ENCODE data around the gene FCN2.

Gene FCN2

GRCh38 chr9:134885001-134885678 is 4.5 kb downstream of the FCN2 start:
- no peaks in the 10 kb centered on the region for H3K9me3 ChIP-seq (ENCODE audit: control insufficient read depth, insufficient read depth, low read length)

GRCh38 chr9:134885679-134886412 is 5.2 kb downstream of the FCN2 start:
- no peak overlapping the region for H3K9ac ChIP-seq (ENCODE audit: low read depth, low read length)
- H3K36me3 ChIP-seq (ENCODE audit: insufficient read depth, low read length), result no peaks in the 10 kb centered on the region
- no peaks in the 10 kb centered on the region for H3K9me3 ChIP-seq (ENCODE audit: control insufficient read depth, insufficient read depth, low read length)
- H3K4me1 ChIP-seq (ENCODE audit: insufficient read depth, low read length), result no peaks in the 10 kb centered on the region

More at GRCh38 chr9:134885001-134885678, 4.5 kb downstream of the FCN2 start:
- Histone ChIP-seq H3K9ac (ENCODE audit: low read depth, low read length) (no peak overlapping the region), H3K36me3 (ENCODE audit: insufficient read depth, low read length) (no peaks in the 10 kb centered on the region), H3K4me1 (ENCODE audit: insufficient read depth, low read length) (no peaks in the 10 kb centered on the region)

- no peaks in the 10 kb centered on the region for H3K36me3 ChIP-seq (ENCODE audit: insufficient read depth, low read length)
- H3K9ac ChIP-seq (ENCODE audit: low read depth, low read length), result no peak overlapping the region
- no peaks in the 10 kb centered on the region for H3K4me1 ChIP-seq (ENCODE audit: insufficient read depth, low read length)
- H3K9me3 ChIP-seq (ENCODE audit: control insufficient read depth, insufficient read depth, low read length), result no peaks in the 10 kb centered on the region
Measured at GRCh38 chr9:134886413-134886913, 5.9 kb downstream of the FCN2 start.

GRCh38 chr9:134887219-134887618 is 6.6 kb downstream of the FCN2 start:
- Histone ChIP-seq H3K9me3 (ENCODE audit: control insufficient read depth, insufficient read depth, low read length) (no peaks in the 10 kb centered on the region), H3K36me3 (ENCODE audit: insufficient read depth, low read length) (no peaks in the 10 kb centered on the region), H3K4me1 (ENCODE audit: insufficient read depth, low read length) (no peaks in the 10 kb centered on the region), H3K9ac (ENCODE audit: low read depth, low read length) (no peak overlapping the region)

GRCh38 chr9:134887686-134888602 is 7.3 kb downstream of the FCN2 start:
- Histone ChIP-seq H3K4me1 (ENCODE audit: insufficient read depth, low read length) (no peaks in the 10 kb centered on the region), H3K36me3 (ENCODE audit: insufficient read depth, low read length) (no peaks in the 10 kb centered on the region), H3K9me3 (ENCODE audit: control insufficient read depth, insufficient read depth, low read length) (no peaks in the 10 kb centered on the region), H3K9ac (ENCODE audit: low read depth, low read length) (no peak overlapping the region)

GRCh38 chr9:134888603-134889190 is 8.1 kb downstream of the FCN2 start:
- H3K4me1 ChIP-seq (ENCODE audit: insufficient read depth, low read length), result no peaks in the 10 kb centered on the region
- no peak overlapping the region for H3K9ac ChIP-seq (ENCODE audit: low read depth, low read length)
- no peaks in the 10 kb centered on the region for H3K36me3 ChIP-seq (ENCODE audit: insufficient read depth, low read length)

GRCh38 chr9:134889386-134890154 is 9.0 kb downstream of the FCN2 start:
- no peaks in the 10 kb centered on the region for H3K4me1 ChIP-seq (ENCODE audit: insufficient read depth, low read length)
- H3K9me3 ChIP-seq (ENCODE audit: control insufficient read depth, insufficient read depth, low read length), result no peaks in the 10 kb centered on the region
- no peaks in the 10 kb centered on the region for H3K36me3 ChIP-seq (ENCODE audit: insufficient read depth, low read length)
- H3K9ac ChIP-seq (ENCODE audit: low read depth, low read length), result no peak overlapping the region

More at GRCh38 chr9:134888603-134889190, 8.1 kb downstream of the FCN2 start:
- no peaks in the 10 kb centered on the region for H3K9me3 ChIP-seq (ENCODE audit: control insufficient read depth, insufficient read depth, low read length)

- Histone ChIP-seq H3K4me1 (ENCODE audit: insufficient read depth, low read length) (no peaks in the 10 kb centered on the region), H3K9ac (ENCODE audit: low read depth, low read length) (no peak overlapping the region), H3K36me3 (ENCODE audit: insufficient read depth, low read length) (no peaks in the 10 kb centered on the region), H3K9me3 (ENCODE audit: control insufficient read depth, insufficient read depth, low read length) (no peaks in the 10 kb centered on the region)
Measured at GRCh38 chr9:134890155-134890495, 9.5 kb downstream of the FCN2 start.

- H3K9ac ChIP-seq (ENCODE audit: low read depth, low read length), result no peak overlapping the region
- H3K4me1 ChIP-seq (ENCODE audit: insufficient read depth, low read length), result no peaks in the 10 kb centered on the region
- H3K9me3 ChIP-seq (ENCODE audit: control insufficient read depth, insufficient read depth, low read length), result no peaks in the 10 kb centered on the region
- no peaks in the 10 kb centered on the region for H3K36me3 ChIP-seq (ENCODE audit: insufficient read depth, low read length)
Measured at GRCh38 chr9:134891053-134891452, 10.4 kb downstream of the FCN2 start.

GRCh38 chr9:134891713-134892112 is 11.1 kb downstream of the FCN2 start:
- no peak overlapping the region for H3K9ac ChIP-seq (ENCODE audit: low read depth, low read length)
- H3K36me3 ChIP-seq (ENCODE audit: insufficient read depth, low read length), result no peaks in the 10 kb centered on the region; the same call in 1 of the 2 replicates
- H3K9me3 ChIP-seq (ENCODE audit: control insufficient read depth, insufficient read depth, low read length), result no peaks in the 10 kb centered on the region
- no peaks in the 10 kb centered on the region for H3K4me1 ChIP-seq (ENCODE audit: insufficient read depth, low read length)

GRCh38 chr9:134892221-134892620 is 11.6 kb downstream of the FCN2 start:
- Histone ChIP-seq H3K4me1 (ENCODE audit: insufficient read depth, low read length) (no peaks in the 10 kb centered on the region), H3K9ac (ENCODE audit: low read depth, low read length) (no peak overlapping the region), H3K36me3 (ENCODE audit: insufficient read depth, low read length) (no peaks in the 10 kb centered on the region; the same call in 1 of the 2 replicates), H3K9me3 (ENCODE audit: control insufficient read depth, insufficient read depth, low read length) (no peaks in the 10 kb centered on the region)

GRCh38 chr9:134892820-134893420 is 12.3 kb downstream of the FCN2 start:
- Histone ChIP-seq H3K9me3 (ENCODE audit: control insufficient read depth, insufficient read depth, low read length) (no peaks in the 10 kb centered on the region), H3K9ac (ENCODE audit: low read depth, low read length) (no peak overlapping the region), H3K36me3 (ENCODE audit: insufficient read depth, low read length) (no peaks in the 10 kb centered on the region; the same call in 1 of the 2 replicates), H3K4me1 (ENCODE audit: insufficient read depth, low read length) (no peaks in the 10 kb centered on the region)

GRCh38 chr9:134894136-134894860 is 13.7 kb downstream of the FCN2 start:
- Histone ChIP-seq H3K9me3 (ENCODE audit: control insufficient read depth, insufficient read depth, low read length) (no peaks in the 10 kb centered on the region), H3K4me1 (ENCODE audit: insufficient read depth, low read length) (no peaks in the 10 kb centered on the region), H3K36me3 (ENCODE audit: insufficient read depth, low read length) (no peaks in the 10 kb centered on the region; the same call in 1 of the 2 replicates), H3K9ac (ENCODE audit: low read depth, low read length) (no peak overlapping the region)

Data from ES-I3 (cell line).